Activated CD4-positive, alpha-beta T cell treated with anti-CD3 and anti-CD28 coated beads, Interleukin-2, Interleukin-4, amounts not matched to agents 100 ng/mL and 50 ng/mL, durations not matched to agents 16 hours and 8 hours (primary cell): ENCODE data around the gene OPN1MW.
"Not testable (repeated sequence)": the region's sequence is repeated elsewhere in the genome, so short reads cannot be mapped to it uniquely, and the experiment has no call there.

Experiments
- DNase-seq: peaks from one replicate; pipeline ENCODE4 v3.0.0-alpha.2; 2020; ENCODE audit warnings: low spot score

The OPN1MW gene

GRCh38 chrX:154182296-154182695 lies at the start of gene OPN1MW:
Gene OPN1MW (plus strand): TSS chrX:154182596. CDS start chrX:154182678, 82 bp downstream.
- not testable (repeated sequence) for DNase-seq

- peak; percentile 18 for DNase-seq
These were observed 46.8 kb upstream of the OPN1MW start for GRCh38 chrX:154135458-154136229.

DNA sequence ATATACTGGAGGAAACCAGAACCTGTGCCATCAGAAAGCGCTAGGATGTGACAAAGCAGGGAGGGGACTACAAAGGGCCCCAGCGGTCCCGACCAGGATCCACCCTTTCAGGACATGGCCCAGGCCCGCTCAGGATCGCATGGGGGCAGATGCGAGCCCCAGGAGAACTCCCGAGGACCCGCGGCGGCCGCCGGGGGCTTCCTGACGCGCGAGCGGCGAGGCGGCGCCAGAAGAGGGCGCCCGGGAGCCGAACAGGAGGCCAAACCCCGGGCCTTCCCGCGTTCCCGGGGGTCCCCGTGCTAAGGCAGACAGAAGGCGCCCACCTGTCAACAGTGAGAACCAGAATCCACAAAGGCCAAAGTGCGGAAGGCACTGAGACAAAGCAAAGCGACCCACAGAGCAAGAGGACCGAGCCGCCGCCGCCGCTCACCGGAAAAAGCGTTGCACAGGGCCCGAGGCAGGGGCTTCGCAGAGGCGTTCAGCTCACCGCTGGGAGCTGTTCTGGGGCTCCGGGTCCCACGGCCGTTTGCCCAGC lies 45.7 kb upstream of the OPN1MW start:
- DNase-seq: peak; percentile 56

GRCh38 chrX:154138857-154139256 lies 43.5 kb upstream of the OPN1MW start:
- DNase-seq: no peak

- no peak for DNase-seq
These were observed 42.2 kb upstream of the OPN1MW start for GRCh38 chrX:154140206-154140605.

- DNase-seq: no peak
These were observed 41.7 kb upstream of the OPN1MW start for GRCh38 chrX:154140742-154141141.

GRCh38 chrX:154142386-154142785 lies 40.0 kb upstream of the OPN1MW start:
- no peak for DNase-seq

DNA sequence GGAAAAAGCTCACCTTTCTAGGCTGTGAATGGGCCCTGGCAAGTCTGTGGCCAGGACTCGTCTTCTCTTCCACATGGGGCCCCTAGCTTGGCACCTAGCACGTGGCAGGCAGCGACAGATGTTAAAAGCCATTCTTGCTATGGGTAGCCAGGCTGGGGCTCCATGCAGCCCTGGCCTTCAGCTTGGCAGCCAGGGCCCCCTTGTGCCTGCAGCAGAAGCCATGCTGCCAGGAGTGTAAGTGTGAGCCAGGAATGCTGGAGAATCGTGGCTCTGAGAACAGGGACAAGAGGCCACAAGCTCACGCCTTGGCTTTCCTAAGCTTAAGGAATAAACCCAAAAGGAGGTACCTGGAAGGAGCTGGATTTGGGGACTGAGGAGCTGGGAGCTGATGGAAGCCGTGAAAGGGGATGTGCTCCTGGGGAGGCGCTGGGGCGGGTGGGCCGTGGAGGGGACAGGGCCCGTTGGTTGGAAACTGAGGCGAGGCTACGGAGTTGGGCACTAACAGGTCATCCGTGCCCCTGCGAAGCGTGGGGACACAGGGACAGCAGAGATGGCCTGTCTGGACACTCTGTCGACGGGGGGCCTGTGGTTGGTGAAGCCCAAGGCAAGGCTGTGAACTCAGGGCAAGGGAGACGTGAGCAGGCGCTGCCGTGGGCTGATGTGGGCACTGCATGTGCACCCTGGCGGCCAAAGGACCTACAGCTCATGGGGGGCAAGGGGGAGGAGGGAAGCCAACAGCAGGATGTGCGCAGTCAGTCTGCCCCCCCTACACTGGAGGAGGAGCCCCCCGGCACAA lies 39.2 kb upstream of the OPN1MW start:
- no peak for DNase-seq

DNA sequence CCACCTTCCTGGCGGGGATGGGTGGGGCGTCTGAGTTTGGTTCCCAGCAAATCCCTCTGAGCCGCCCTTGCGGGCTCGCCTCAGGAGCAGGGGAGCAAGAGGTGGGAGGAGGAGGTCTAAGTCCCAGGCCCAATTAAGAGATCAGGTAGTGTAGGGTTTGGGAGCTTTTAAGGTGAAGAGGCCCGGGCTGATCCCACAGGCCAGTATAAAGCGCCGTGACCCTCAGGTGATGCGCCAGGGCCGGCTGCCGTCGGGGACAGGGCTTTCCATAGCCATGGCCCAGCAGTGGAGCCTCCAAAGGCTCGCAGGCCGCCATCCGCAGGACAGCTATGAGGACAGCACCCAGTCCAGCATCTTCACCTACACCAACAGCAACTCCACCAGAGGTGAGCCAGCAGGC lies 38.4 kb upstream of the OPN1MW start, which contains the start of gene OPN1LW:
Gene OPN1LW, plus strand, starts transcription at position 234 of the 400 bp plus-strand sequence. Its CDS starts 41 bp downstream, at position 275.
- not testable (repeated sequence) for DNase-seq

- not testable (repeated sequence) for DNase-seq
These were observed 31.4 kb upstream of the OPN1MW start for GRCh38 chrX:154151030-154151429.

DNA sequence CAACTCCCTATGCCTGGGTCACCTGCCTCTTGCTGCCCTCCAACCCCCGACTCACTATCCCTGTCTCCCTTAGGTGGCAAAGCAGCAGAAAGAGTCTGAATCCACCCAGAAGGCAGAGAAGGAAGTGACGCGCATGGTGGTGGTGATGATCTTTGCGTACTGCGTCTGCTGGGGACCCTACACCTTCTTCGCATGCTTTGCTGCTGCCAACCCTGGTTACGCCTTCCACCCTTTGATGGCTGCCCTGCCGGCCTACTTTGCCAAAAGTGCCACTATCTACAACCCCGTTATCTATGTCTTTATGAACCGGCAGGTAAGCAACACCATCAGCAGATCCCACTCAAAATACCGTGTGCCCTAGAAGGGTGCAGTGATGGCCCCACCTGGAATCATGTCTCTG lies 26.2 kb upstream of the OPN1MW start:
- not testable (repeated sequence) for DNase-seq

GRCh38 chrX:154157207-154157606 lies 25.2 kb upstream of the OPN1MW start:
- not testable (repeated sequence) for DNase-seq

DNA sequence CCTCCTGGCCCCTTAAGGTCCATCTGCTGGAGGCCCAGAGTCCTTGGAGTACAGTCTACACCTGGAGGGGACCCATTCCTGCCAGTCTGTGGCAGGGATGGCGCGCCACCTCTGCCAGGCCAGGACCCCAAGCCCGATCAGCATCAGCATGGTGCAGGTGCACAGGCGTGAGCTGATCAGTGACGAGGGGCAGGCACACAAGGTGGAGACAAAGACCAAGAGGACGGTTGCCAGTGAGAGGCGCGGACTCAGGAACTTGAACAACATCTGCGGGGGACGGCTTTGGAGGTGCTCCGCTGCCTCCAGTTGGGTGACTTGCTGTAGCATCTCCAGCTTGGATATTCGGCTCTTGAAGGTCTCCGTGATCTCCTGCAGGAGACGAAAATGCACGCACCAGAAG lies 23.1 kb upstream of the OPN1MW start:
- not testable (repeated sequence) for DNase-seq

DNA sequence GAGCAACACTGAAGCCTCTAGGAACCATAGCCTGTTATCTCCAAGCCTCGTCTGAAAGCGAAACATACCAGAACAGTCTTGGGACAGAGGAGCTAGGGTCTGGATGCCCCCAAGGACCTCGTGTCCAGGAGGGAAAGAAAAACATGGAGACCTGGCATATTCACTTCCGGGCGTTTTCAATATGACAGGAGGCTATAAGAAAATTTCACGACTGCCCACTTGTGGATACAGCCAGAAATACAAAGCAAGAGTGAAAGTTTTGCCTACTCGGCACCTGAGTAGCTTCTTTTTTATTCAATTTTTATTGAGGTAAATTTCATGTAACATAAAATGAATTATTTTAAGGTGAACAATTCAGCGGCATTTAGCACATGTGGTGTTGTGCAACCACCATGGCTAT lies 17.5 kb upstream of the OPN1MW start:
- not testable (repeated sequence) for DNase-seq

- not testable (repeated sequence) for DNase-seq
These were observed 14.0 kb upstream of the OPN1MW start for GRCh38 chrX:154168384-154168783.

DNA sequence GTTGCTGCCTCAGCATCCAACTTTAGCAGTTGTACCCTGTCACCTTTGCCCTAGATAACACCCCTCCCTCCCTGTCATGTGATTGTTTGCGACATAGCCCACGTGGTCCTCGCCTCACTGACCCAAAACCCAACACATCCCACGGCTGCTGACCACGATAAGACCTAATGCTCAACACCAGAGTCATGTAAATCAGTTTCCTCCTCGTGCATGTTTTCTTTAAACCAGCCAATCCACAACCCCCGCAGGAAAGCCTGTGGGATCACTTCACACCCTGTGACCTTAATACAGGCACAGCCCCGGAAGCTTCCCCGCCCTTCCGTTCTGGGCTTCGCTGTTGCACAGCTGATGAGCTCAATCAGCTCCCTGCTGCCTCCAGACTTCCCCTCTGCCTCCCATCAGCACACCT lies 9.9 kb upstream of the OPN1MW start:
- DNase-seq: not testable (repeated sequence)

GRCh38 chrX:154174356-154174755 lies 8.0 kb upstream of the OPN1MW start:
- DNase-seq: not testable (repeated sequence)

DNA sequence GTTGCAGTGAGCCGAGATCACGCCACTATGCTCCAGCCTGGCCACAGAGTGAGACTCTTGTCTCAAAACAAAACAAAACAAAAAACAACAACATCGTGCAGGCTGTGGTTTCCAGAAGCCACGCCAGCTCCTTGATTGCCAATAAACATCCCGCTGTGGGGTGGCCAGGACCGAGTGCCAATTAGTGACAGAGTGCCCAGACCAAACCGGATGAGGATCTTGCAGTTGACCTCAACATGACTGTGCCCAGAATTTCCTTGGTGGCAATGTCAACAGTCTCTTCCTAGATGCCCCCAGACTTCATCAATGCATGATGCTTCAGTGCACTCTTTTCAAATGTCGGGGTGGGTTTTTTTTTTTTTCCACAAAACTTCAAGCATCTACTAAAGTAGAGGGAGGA lies 1.4 kb downstream of the OPN1MW start:
- DNase-seq: not testable (repeated sequence)

GRCh38 chrX:154192846-154193245 lies 10.4 kb downstream of the OPN1MW start:
- DNase-seq: not testable (repeated sequence)

DNA sequence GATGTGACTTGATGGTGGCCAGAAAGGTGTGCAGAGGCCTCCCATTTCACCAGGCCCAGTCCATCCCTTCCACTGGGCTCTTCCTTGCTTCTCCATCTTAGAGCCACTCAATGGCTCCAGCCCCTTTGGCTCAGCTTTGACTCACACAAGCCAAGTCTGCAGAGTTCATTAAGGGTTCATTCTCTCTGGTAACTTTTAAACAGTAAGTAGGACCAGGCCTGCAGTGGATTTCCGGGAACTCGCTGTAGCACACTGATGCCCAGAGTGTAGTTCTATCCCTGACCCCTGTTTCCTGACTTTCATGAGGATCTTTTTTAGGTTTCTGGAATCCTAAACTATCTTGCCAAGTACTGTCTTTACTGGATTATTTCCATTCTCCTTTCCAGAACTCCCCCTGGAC lies 11.9 kb downstream of the OPN1MW start:
- DNase-seq: not testable (repeated sequence)

DNA sequence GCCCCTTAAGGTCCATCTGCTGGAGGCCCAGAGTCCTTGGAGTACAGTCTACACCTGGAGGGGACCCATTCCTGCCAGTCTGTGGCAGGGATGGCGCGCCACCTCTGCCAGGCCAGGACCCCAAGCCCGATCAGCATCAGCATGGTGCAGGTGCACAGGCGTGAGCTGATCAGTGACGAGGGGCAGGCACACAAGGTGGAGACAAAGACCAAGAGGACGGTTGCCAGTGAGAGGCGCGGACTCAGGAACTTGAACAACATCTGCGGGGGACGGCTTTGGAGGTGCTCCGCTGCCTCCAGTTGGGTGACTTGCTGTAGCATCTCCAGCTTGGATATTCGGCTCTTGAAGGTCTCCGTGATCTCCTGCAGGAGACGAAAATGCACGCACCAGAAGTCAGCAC lies 14.1 kb downstream of the OPN1MW start:
- not testable (repeated sequence) for DNase-seq

GRCh38 chrX:154209670-154210418 lies 27.4 kb downstream of the OPN1MW start:
- DNase-seq: not testable (repeated sequence)
